ENCODE results near the gene RAB11A. TPM values are rescaled to one million over a fixed set of nuclear protein-coding genes. Genes with fewer than 3 reads are reported as not detected.

The RAB11A gene
- total RNA-seq, 2 donors from 2014 or later, result 233 to 295 TPM

GRCh38 chr15:65893060-65893459 lies 23.8 kb downstream of the RAB11A start:
- peaks cover 39% of the 10 kb centered on the region for H3K36me3 Mint-ChIP-seq (ENCODE audit: low read depth)
- Histone ChIP-seq H3K27ac (ENCODE audit: low read depth, low read length) (no peak overlapping the region), H3K27me3 (ENCODE audit: control insufficient read depth, insufficient read depth, low read length, poor library complexity, severe bottlenecking) (no peaks in the 10 kb centered on the region), H3K4me3 (ENCODE audit: low read length) (no peak overlapping the region), H3K4me1 (ENCODE audit: control insufficient read depth, insufficient read depth, low read length) (no peaks in the 10 kb centered on the region), H3K36me3 (ENCODE audit: control insufficient read depth, insufficient read depth, low read length) (peaks cover 77% of the 10 kb centered on the region), H3K9me3 (ENCODE audit: control insufficient read depth, low read length) (no peaks in the 10 kb centered on the region), H3K9ac (ENCODE audit: extremely low read depth, low read length, poor library complexity, severe bottlenecking) (no peak overlapping the region)
- H3K27me3 Mint-ChIP-seq (ENCODE audit: insufficient read depth), result no peaks in the 10 kb centered on the region
- H3K9me3 Mint-ChIP-seq, result no peaks in the 10 kb centered on the region
- WGBS, 2 experiments (ENCODE audit: insufficient coverage in 1 of 2, insufficient read length in 1 of 2), result 89 to 93% methylated on average over 5 of the region's 5 CpGs
- no peak for DNase-seq
- TF ChIP-seq CTCF (conservative IDR thresholded peaks at IDR 0.05), result no peak
- no peak overlapping the region for H3K4me3 Mint-ChIP-seq
- H3K27ac Mint-ChIP-seq, result no peak overlapping the region
- H3K4me1 Mint-ChIP-seq, result no peaks in the 10 kb centered on the region

GRCh38 chr15:65896236-65896635 lies 26.9 kb downstream of the RAB11A start:
- no peak for DNase-seq
- H3K9me3 Mint-ChIP-seq, result no peaks in the 10 kb centered on the region
- WGBS, 2 experiments (ENCODE audit: insufficient coverage in 1 of 2, insufficient read length in 1 of 2), result 83 to 92% methylated on average over 1 to 2 of the region's 2 CpGs
- H3K27ac ChIP-seq (ENCODE audit: low read depth, low read length), result no peak overlapping the region
- H3K4me1 ChIP-seq (ENCODE audit: control insufficient read depth, insufficient read depth, low read length), result peaks cover 11% of the 10 kb centered on the region
- H3K36me3 Mint-ChIP-seq (ENCODE audit: low read depth), result peaks cover 30% of the 10 kb centered on the region
- TF ChIP-seq CTCF (conservative IDR thresholded peaks at IDR 0.05), result no peak
- peaks cover 78% of the 10 kb centered on the region for H3K36me3 ChIP-seq (ENCODE audit: control insufficient read depth, insufficient read depth, low read length)
- no peaks in the 10 kb centered on the region for H3K27me3 Mint-ChIP-seq (ENCODE audit: insufficient read depth)
- no peak overlapping the region for H3K4me3 Mint-ChIP-seq
- H3K9ac ChIP-seq (ENCODE audit: extremely low read depth, low read length, poor library complexity, severe bottlenecking), result no peak overlapping the region
- H3K4me3 ChIP-seq (ENCODE audit: low read length), result no peak overlapping the region
- no peaks in the 10 kb centered on the region for H3K9me3 ChIP-seq (ENCODE audit: control insufficient read depth, low read length)
- no peak overlapping the region for H3K27ac Mint-ChIP-seq
- no peaks in the 10 kb centered on the region for H3K27me3 ChIP-seq (ENCODE audit: control insufficient read depth, insufficient read depth, low read length, poor library complexity, severe bottlenecking)
- H3K4me1 Mint-ChIP-seq, result peaks cover 4% of the 10 kb centered on the region

GRCh38 chr15:65900488-65900887 lies 31.2 kb downstream of the RAB11A start:
- Histone ChIP-seq H3K27me3 (ENCODE audit: control insufficient read depth, insufficient read depth, low read length, poor library complexity, severe bottlenecking) (no peaks in the 10 kb centered on the region), H3K9me3 (ENCODE audit: control insufficient read depth, low read length) (no peaks in the 10 kb centered on the region), H3K36me3 (ENCODE audit: control insufficient read depth, insufficient read depth, low read length) (peaks cover 85% of the 10 kb centered on the region), H3K4me1 (ENCODE audit: control insufficient read depth, insufficient read depth, low read length) (peaks cover 12% of the 10 kb centered on the region), H3K27ac (ENCODE audit: low read depth, low read length) (no peak overlapping the region), H3K4me3 (ENCODE audit: low read length) (no peak overlapping the region), H3K9ac (ENCODE audit: extremely low read depth, low read length, poor library complexity, severe bottlenecking) (no peak overlapping the region)
- Mint-ChIP-seq H3K4me3 (no peak overlapping the region), H3K4me1 (peaks cover 18% of the 10 kb centered on the region), H3K27ac (no peak overlapping the region), H3K36me3 (ENCODE audit: low read depth) (peaks cover 50% of the 10 kb centered on the region), H3K9me3 (no peaks in the 10 kb centered on the region), H3K27me3 (ENCODE audit: insufficient read depth) (no peaks in the 10 kb centered on the region)
- WGBS, 2 experiments (ENCODE audit: insufficient coverage in 1 of 2, insufficient read length in 1 of 2), result 92 to 95% methylated on average over 3 of the region's 3 CpGs
- TF ChIP-seq CTCF (conservative IDR thresholded peaks at IDR 0.05), result no peak
- no peak for DNase-seq

Data from endodermal cell (in vitro differentiated cells).